Measurements from ENCODE around the gene GPR158. TPM values are rescaled to one million over a fixed set of nuclear protein-coding genes. Genes with fewer than 3 reads are reported as not detected.

The GPR158 gene
- total RNA-seq, 2 donors from 2014 or later = 0.09 to 0.29 TPM

- H3K9ac ChIP-seq (ENCODE audit: extremely low read depth, low read length, poor library complexity, severe bottlenecking) = no peak overlapping the region
- H3K4me3 ChIP-seq (ENCODE audit: low read length) = no peak overlapping the region
- no peaks in the 10 kb centered on the region for H3K9me3 ChIP-seq (ENCODE audit: control insufficient read depth, low read length)
- WGBS, 2 experiments (ENCODE audit: insufficient coverage in 1 of 2, insufficient read length in 1 of 2) = 88 to 100% methylated on average over 1 of the region's 1 CpG
- no peaks in the 10 kb centered on the region for H3K4me1 ChIP-seq (ENCODE audit: control insufficient read depth, insufficient read depth, low read length)
- no peaks in the 10 kb centered on the region for H3K36me3 ChIP-seq (ENCODE audit: control insufficient read depth, insufficient read depth, low read length)
- Mint-ChIP-seq H3K9me3 (no peaks in the 10 kb centered on the region), H3K4me3 (no peak overlapping the region), H3K27me3 (ENCODE audit: insufficient read depth) (peaks cover 28% of the 10 kb centered on the region), H3K36me3 (ENCODE audit: low read depth) (no peaks in the 10 kb centered on the region), H3K27ac (no peak overlapping the region), H3K4me1 (peaks cover 7% of the 10 kb centered on the region)
- H3K27me3 ChIP-seq (ENCODE audit: control insufficient read depth, insufficient read depth, low read length, poor library complexity, severe bottlenecking) = peaks cover 27% of the 10 kb centered on the region
- TF ChIP-seq CTCF (conservative IDR thresholded peaks at IDR 0.05) = no peak
- DNase-seq = no peak
- H3K27ac ChIP-seq (ENCODE audit: low read depth, low read length) = no peak overlapping the region
Measured at GRCh38 chr10:25170627-25171026, 4.2 kb upstream of the GPR158 start.

GRCh38 chr10:25175527-25176420 lies 973 bp downstream of the GPR158 start:
- 1% methylated on average over 28 to 66 of the region's 66 CpGs for WGBS, 2 experiments (ENCODE audit: insufficient coverage in 1 of 2, insufficient read length in 1 of 2)
- peak overlapping the region; percentile 88 for H3K4me3 ChIP-seq (ENCODE audit: low read length)
- H3K27ac ChIP-seq (ENCODE audit: low read depth, low read length) = no peak overlapping the region
- Mint-ChIP-seq H3K9me3 (no peaks in the 10 kb centered on the region), H3K27me3 (ENCODE audit: insufficient read depth) (peaks cover 58% of the 10 kb centered on the region), H3K36me3 (ENCODE audit: low read depth) (no peaks in the 10 kb centered on the region), H3K4me1 (peaks cover 26% of the 10 kb centered on the region), H3K27ac (no peak overlapping the region), H3K4me3 (peak overlapping the region; percentile 71)
- no peaks in the 10 kb centered on the region for H3K36me3 ChIP-seq (ENCODE audit: control insufficient read depth, insufficient read depth, low read length)
- H3K4me1 ChIP-seq (ENCODE audit: control insufficient read depth, insufficient read depth, low read length) = peaks cover 3% of the 10 kb centered on the region
- no peak for TF ChIP-seq CTCF (conservative IDR thresholded peaks at IDR 0.05)
- H3K9me3 ChIP-seq (ENCODE audit: control insufficient read depth, low read length) = no peaks in the 10 kb centered on the region
- DNase-seq = peak; percentile 86
- peaks cover 54% of the 10 kb centered on the region for H3K27me3 ChIP-seq (ENCODE audit: control insufficient read depth, insufficient read depth, low read length, poor library complexity, severe bottlenecking)
- no peak overlapping the region for H3K9ac ChIP-seq (ENCODE audit: extremely low read depth, low read length, poor library complexity, severe bottlenecking)

- H3K9me3 Mint-ChIP-seq = no peaks in the 10 kb centered on the region
Measured at GRCh38 chr10:25176421-25176968, 1.7 kb downstream of the GPR158 start.

More at GRCh38 chr10:25176421-25176968, 1.7 kb downstream of the GPR158 start:
- Mint-ChIP-seq H3K27ac (no peak overlapping the region), H3K4me1 (peaks cover 27% of the 10 kb centered on the region), H3K4me3 (peak overlapping the region; percentile 71), H3K27me3 (ENCODE audit: insufficient read depth) (peaks cover 58% of the 10 kb centered on the region), H3K36me3 (ENCODE audit: low read depth) (no peaks in the 10 kb centered on the region)
- 1 to 2% methylated on average over 15 to 36 of the region's 36 CpGs for WGBS, 2 experiments (ENCODE audit: insufficient coverage in 1 of 2, insufficient read length in 1 of 2)
- Histone ChIP-seq H3K27me3 (ENCODE audit: control insufficient read depth, insufficient read depth, low read length, poor library complexity, severe bottlenecking) (peaks cover 54% of the 10 kb centered on the region), H3K9me3 (ENCODE audit: control insufficient read depth, low read length) (no peaks in the 10 kb centered on the region), H3K9ac (ENCODE audit: extremely low read depth, low read length, poor library complexity, severe bottlenecking) (no peak overlapping the region), H3K36me3 (ENCODE audit: control insufficient read depth, insufficient read depth, low read length) (no peaks in the 10 kb centered on the region), H3K4me3 (ENCODE audit: low read length) (peak overlapping the region; percentile 88), H3K4me1 (ENCODE audit: control insufficient read depth, insufficient read depth, low read length) (peaks cover 3% of the 10 kb centered on the region), H3K27ac (ENCODE audit: low read depth, low read length) (no peak overlapping the region)
- no peak for TF ChIP-seq CTCF (conservative IDR thresholded peaks at IDR 0.05)
- peak; percentile 82 for DNase-seq
